Right lobe of liver (tissue), 6 donors: ENCODE results near the gene TBX4. TPM values are rescaled to one million over a fixed set of nuclear protein-coding genes. Genes with fewer than 3 reads are reported as not detected.

Source experiments
- ATAC-seq, 4 donors: fragments of 200-7000 bp; cut with Tn5 transposase; one replicate each; pipeline ENCODE4 v1.9.1; 2020; ENCODE audit warnings: mild to moderate bottlenecking in 4 of 4, moderate library complexity in 4 of 4
- DNase-seq, 3 donors: peaks; one replicate each; pipeline ENCODE4 v3.0.0-alpha.2; 2020
- H3K27ac ChIP-seq, 3 donors: fragments of 200-600 bp; one replicate each; pipeline ENCODE4 v1.8.0; 2022
- H3K27me3 ChIP-seq, 2 donors: fragments of 200-600 bp; one replicate each; pipeline ENCODE4 v1.8.0; 2022
- H3K36me3 ChIP-seq, 4 donors: fragments of 200-600 bp; sonication (generic) in 1 of 4; one replicate each; pipeline versions ENCODE4 v1.5.1 to v1.8.0; 2017 to 2022; ENCODE audit warnings: control low read depth in 1 of 4
- H3K4me1 ChIP-seq, 4 donors: fragments of 200-600 bp; sonication (generic) in 1 of 4; one replicate each; pipeline versions ENCODE4 v1.5.1 to v1.8.0; 2017 to 2022; ENCODE audit warnings: control low read depth in 1 of 4
- H3K4me3 ChIP-seq, 3 donors: fragments of 200-600 bp; one replicate each; pipeline ENCODE4 v1.8.0; 2022
- H3K9me3 ChIP-seq, 4 donors: fragments of 200-600 bp; sonication (generic) in 1 of 4; one replicate each; pipeline versions ENCODE4 v1.5.1 to v1.8.0; 2017 to 2022; ENCODE audit warnings: control low read depth in 1 of 4
- CTCF ChIP-seq, 4 donors: fragments of 200-600 bp in 3 of 4; fragments of 450-650 bp in 1 of 4; IDR thresholded peaks; one replicate each; pipeline versions ENCODE4 v1.5.1 to v1.8.0; 2016 to 2022; ENCODE audit warnings: antibody characterized with exemption in 4 of 4, mild to moderate bottlenecking in 2 of 4
- POLR2A ChIP-seq: fragments of 450-650 bp; IDR thresholded peaks from one replicate; pipeline ENCODE4 v1.6.1; 2017; ENCODE audit warnings: antibody characterized with exemption, mild to moderate bottlenecking
- WGBS: methylation state at CpG from one replicate; pipeline ENCODE4 v1.1.6; 2018; ENCODE audit warnings: low coverage, low lambda C conversion rate; ENCODE audit not compliant: insufficient coverage; ENCODE audit errors: missing lambda C conversion rate; 5-methylcytosine and 5-hydroxymethylcytosine counted together
- intact Hi-C, 2 donors: fragments of 100-400 bp; cut with DNase I; formaldehyde crosslinking; loops; one replicate each; pipeline versions ENCODE4 v1.11.2 to v1.14.1; 2022
- total RNA-seq, 6 experiments: library from RNA; depleted of rRNA in 2 of 6; stranded (reverse); fragments of >200 nt in 2 of 6; fragmentation: NEBNext Ultra II Directional in 3 of 6; extraction: Animal tissue kit (Norgen Biotek cat#: 25700) in 3 of 6; gene quantifications; one replicate each; pipeline versions ENCODE4 v1.1.0 to v1.2.4, GENCODE V29; 2016 to 2023
- donor health status: DM: no; HTN: yes; CAD: no.
- donor health status: DM: no; HTN: no; CAD: no.
- donor health status: DM: no; HTN: no; CAD: no.
- donor health status: DM: no; HTN: yes; CAD: no.
- donor health status: DM: no; HTN: yes; CAD: no.

TBX4 gene
- total RNA-seq, 6 experiments from 2014 or later, result not detected

GRCh38 chr17:61420052-61420451 lies 32.2 kb upstream of the TBX4 start:
- DNase-seq (no peak), ATAC-seq (no peak)
- TF ChIP-seq POLR2A, result no peak
- TF ChIP-seq CTCF (IDR thresholded peaks at IDR 0.05), result no peak
- Histone ChIP-seq H3K27me3 (no peaks in the 10 kb centered on the region), H3K4me1 (peaks cover 0 to 7% (median 2%) of the 10 kb centered on the region in 4 donors), H3K9me3 (no peaks in the 10 kb centered on the region), H3K36me3 (no peaks in the 10 kb centered on the region), H3K4me3 (no peak overlapping the region), H3K27ac (no peak overlapping the region)
- 71% methylated on average over 4 of the region's 4 CpGs for WGBS
- intact Hi-C loops, result no loop called here

GRCh38 chr17:61420745-61421398 lies 31.4 kb upstream of the TBX4 start:
- Histone ChIP-seq H3K27me3 (no peaks in the 10 kb centered on the region), H3K27ac (no peak overlapping the region), H3K4me1 (peaks cover 0 to 7% (median 2%) of the 10 kb centered on the region in 4 donors), H3K9me3 (no peaks in the 10 kb centered on the region), H3K4me3 (no peak overlapping the region), H3K36me3 (no peaks in the 10 kb centered on the region)
- ATAC-seq (no peak), DNase-seq (no peak)
- TF ChIP-seq POLR2A, result no peak
- no peak for TF ChIP-seq CTCF (IDR thresholded peaks at IDR 0.05)
- intact Hi-C loops, result no loop called here
- WGBS, result 82% methylated on average over 3 of the region's 4 CpGs

- intact Hi-C loops, result no loop called here
- Histone ChIP-seq H3K9me3 (no peaks in the 10 kb centered on the region), H3K36me3 (no peaks in the 10 kb centered on the region), H3K27ac (no peak overlapping the region), H3K4me3 (no peak overlapping the region), H3K4me1 (peaks cover 0 to 7% (median 2%) of the 10 kb centered on the region in 4 donors), H3K27me3 (no peaks in the 10 kb centered on the region)
- no peak for ATAC-seq
- WGBS, result 69% methylated on average over 4 of the region's 4 CpGs
- DNase-seq, result no peak
- TF ChIP-seq CTCF (IDR thresholded peaks at IDR 0.05) (no peak), POLR2A (no peak)
Observed at GRCh38 chr17:61421460-61421859, 30.8 kb upstream of the TBX4 start.

- Histone ChIP-seq H3K27me3 (no peaks in the 10 kb centered on the region), H3K27ac (no peak overlapping the region), H3K4me1 (no peaks in the 10 kb centered on the region), H3K36me3 (no peaks in the 10 kb centered on the region), H3K9me3 (no peaks in the 10 kb centered on the region), H3K4me3 (no peak overlapping the region)
- WGBS, result 47% methylated on average over 5 of the region's 5 CpGs
- no peak for TF ChIP-seq CTCF (IDR thresholded peaks at IDR 0.05)
- TF ChIP-seq POLR2A, result no peak
- intact Hi-C loops, result no loop called here
- ATAC-seq, result no peak
- DNase-seq, result no peak
Observed at GRCh38 chr17:61422116-61422799, 30.0 kb upstream of the TBX4 start.
